Measurements from ENCODE around the gene ACOT13.
"Not testable (repeated sequence)": the region's sequence is repeated elsewhere in the genome, so short reads cannot be mapped to it uniquely, and the experiment has no call there.

ACOT13 gene

DNA sequence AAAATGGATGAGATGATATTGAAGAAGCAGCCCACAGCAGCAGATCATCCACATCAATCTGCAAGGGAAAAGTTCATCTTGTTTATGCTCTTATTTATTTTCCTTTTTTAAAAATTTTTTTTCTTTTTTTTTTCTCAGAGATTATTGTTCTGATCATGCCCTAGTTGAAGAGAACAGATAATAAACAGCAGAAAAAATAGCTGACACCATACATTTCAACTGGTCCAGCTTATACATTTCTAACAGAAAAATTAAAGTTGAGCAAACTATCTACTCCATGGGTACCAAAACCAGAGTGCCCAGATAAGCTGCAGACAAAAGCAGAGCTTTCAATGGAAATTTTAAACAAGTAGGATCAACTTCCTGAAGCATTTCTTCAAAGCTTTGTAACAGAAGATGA is 30.2 kb upstream of the ACOT13 start:
- H3K4me3 ChIP-seq (ENCODE audit: insufficient read length, low read depth): no peak overlapping the region
- DNase-seq (ENCODE audit: low read depth, low spot score): no peak
- H3K27me3 ChIP-seq (ENCODE audit: insufficient read depth, insufficient read length): no peaks in the 10 kb centered on the region
- peaks cover 4% of the 10 kb centered on the region; the same call in 1 of the 2 replicates for H3K9me3 ChIP-seq (ENCODE audit: insufficient read depth, low read length)
- H3K4me1 ChIP-seq (ENCODE audit: insufficient read depth, insufficient read length): no peaks in the 10 kb centered on the region
- no peaks in the 10 kb centered on the region for H3K36me3 ChIP-seq (ENCODE audit: insufficient read depth, insufficient read length, low read length)
- TF ChIP-seq ZNF274 (IDR thresholded peaks at IDR 0.05; ENCODE audit: low read depth, low read length) (no peak), SUZ12 (IDR thresholded peaks at IDR 0.05; ENCODE audit: extremely low read depth, insufficient read depth, insufficient read length) (no peak), YY1 (IDR thresholded peaks at IDR 0.05; ENCODE audit: insufficient read depth, insufficient read length) (no peak)
- no peak overlapping the region for H3K9ac ChIP-seq (ENCODE audit: insufficient read length, low read depth)

- TF ChIP-seq ZNF274 (IDR thresholded peaks at IDR 0.05; ENCODE audit: low read depth, low read length) (no peak), SUZ12 (IDR thresholded peaks at IDR 0.05; ENCODE audit: extremely low read depth, insufficient read depth, insufficient read length) (no peak), YY1 (IDR thresholded peaks at IDR 0.05; ENCODE audit: insufficient read depth, insufficient read length) (no peak)
- Histone ChIP-seq H3K36me3 (ENCODE audit: insufficient read depth, insufficient read length, low read length) (no peaks in the 10 kb centered on the region), H3K4me3 (ENCODE audit: insufficient read length, low read depth) (no peak overlapping the region), H3K27me3 (ENCODE audit: insufficient read depth, insufficient read length) (peaks cover 17% of the 10 kb centered on the region), H3K9ac (ENCODE audit: insufficient read length, low read depth) (no peak overlapping the region), H3K4me1 (ENCODE audit: insufficient read depth, insufficient read length) (no peaks in the 10 kb centered on the region), H3K9me3 (ENCODE audit: insufficient read depth, low read length) (peaks cover 4% of the 10 kb centered on the region; the same call in 1 of the 2 replicates)
- no peak for DNase-seq (ENCODE audit: low read depth, low spot score)
Observed at GRCh38 chr6:24640166-24640565, 26.7 kb upstream of the ACOT13 start.

DNA sequence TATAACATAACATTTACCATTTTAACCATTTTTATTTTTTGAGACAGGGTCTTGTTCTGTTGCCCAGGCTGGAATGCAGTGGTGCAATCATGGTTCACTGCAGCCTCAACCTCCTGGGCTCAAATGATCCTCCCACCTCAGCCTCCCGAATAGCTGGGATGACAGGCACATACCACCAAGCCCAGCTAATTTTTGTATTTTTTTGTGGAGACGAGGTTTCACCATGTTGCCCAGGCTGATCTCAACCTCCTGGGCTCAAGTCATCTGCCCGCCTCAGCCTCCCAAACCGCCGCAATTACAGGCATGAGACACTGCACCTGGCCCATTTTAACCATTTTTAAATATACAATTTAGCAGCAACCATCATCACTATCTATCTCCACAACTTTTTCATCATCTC is 26.2 kb upstream of the ACOT13 start:
- not testable (repeated sequence) for H3K9me3 ChIP-seq (ENCODE audit: insufficient read depth, low read length); H3K36me3 ChIP-seq (ENCODE audit: insufficient read depth, insufficient read length, low read length); H3K4me1 ChIP-seq (ENCODE audit: insufficient read depth, insufficient read length); DNase-seq (ENCODE audit: low read depth, low spot score); H3K9ac ChIP-seq (ENCODE audit: insufficient read length, low read depth); H3K4me3 ChIP-seq (ENCODE audit: insufficient read length, low read depth)
- peaks cover 19% of the 10 kb centered on the region for H3K27me3 ChIP-seq (ENCODE audit: insufficient read depth, insufficient read length)

GRCh38 chr6:24642061-24642460 is 24.8 kb upstream of the ACOT13 start:
- H3K4me1 ChIP-seq (ENCODE audit: insufficient read depth, insufficient read length): no peaks in the 10 kb centered on the region
- no peak overlapping the region for H3K9ac ChIP-seq (ENCODE audit: insufficient read length, low read depth)
- no peak for DNase-seq (ENCODE audit: low read depth, low spot score)
- TF ChIP-seq YY1 (IDR thresholded peaks at IDR 0.05; ENCODE audit: insufficient read depth, insufficient read length): no peak
- no peak for TF ChIP-seq SUZ12 (IDR thresholded peaks at IDR 0.05; ENCODE audit: extremely low read depth, insufficient read depth, insufficient read length)
- no peak for TF ChIP-seq ZNF274 (IDR thresholded peaks at IDR 0.05; ENCODE audit: low read depth, low read length)
- no peaks in the 10 kb centered on the region for H3K36me3 ChIP-seq (ENCODE audit: insufficient read depth, insufficient read length, low read length)
- H3K4me3 ChIP-seq (ENCODE audit: insufficient read length, low read depth): no peak overlapping the region
- H3K27me3 ChIP-seq (ENCODE audit: insufficient read depth, insufficient read length): peaks cover 19% of the 10 kb centered on the region
- peaks cover 4% of the 10 kb centered on the region; the same call in 1 of the 2 replicates for H3K9me3 ChIP-seq (ENCODE audit: insufficient read depth, low read length)

DNA sequence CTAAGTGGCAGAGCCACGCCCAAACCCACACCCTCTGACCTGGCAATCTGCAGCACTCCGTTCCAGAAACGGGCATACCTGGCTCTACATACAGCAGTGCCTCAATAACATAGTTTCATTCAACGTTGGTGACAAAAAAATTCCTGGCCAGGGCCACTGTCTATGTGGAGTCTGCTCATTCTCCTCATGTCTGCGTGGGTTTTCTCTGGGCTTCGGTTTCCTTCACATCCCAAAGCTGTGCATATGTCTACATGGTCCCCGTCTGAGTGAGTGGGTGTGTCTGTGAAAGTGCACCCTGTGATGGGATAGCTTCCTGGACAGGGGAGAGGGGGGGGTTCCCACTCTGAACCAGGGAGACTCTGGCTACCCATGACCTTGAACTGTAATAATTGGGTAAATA is 23.0 kb upstream of the ACOT13 start:
- no peak for DNase-seq (ENCODE audit: low read depth, low spot score)
- H3K9me3 ChIP-seq (ENCODE audit: insufficient read depth, low read length): peaks cover 4% of the 10 kb centered on the region; the same call in 1 of the 2 replicates
- no peaks in the 10 kb centered on the region for H3K4me1 ChIP-seq (ENCODE audit: insufficient read depth, insufficient read length)
- no peak overlapping the region for H3K9ac ChIP-seq (ENCODE audit: insufficient read length, low read depth)
- H3K36me3 ChIP-seq (ENCODE audit: insufficient read depth, insufficient read length, low read length): no peaks in the 10 kb centered on the region
- H3K27me3 ChIP-seq (ENCODE audit: insufficient read depth, insufficient read length): peaks cover 19% of the 10 kb centered on the region
- TF ChIP-seq ZNF274 (IDR thresholded peaks at IDR 0.05; ENCODE audit: low read depth, low read length) (no peak), SUZ12 (IDR thresholded peaks at IDR 0.05; ENCODE audit: extremely low read depth, insufficient read depth, insufficient read length) (no peak), YY1 (IDR thresholded peaks at IDR 0.05; ENCODE audit: insufficient read depth, insufficient read length) (no peak)
- no peak overlapping the region for H3K4me3 ChIP-seq (ENCODE audit: insufficient read length, low read depth)

- Histone ChIP-seq H3K36me3 (ENCODE audit: insufficient read depth, insufficient read length, low read length) (no peaks in the 10 kb centered on the region), H3K9ac (ENCODE audit: insufficient read length, low read depth) (no peak overlapping the region), H3K9me3 (ENCODE audit: insufficient read depth, low read length) (no peaks in the 10 kb centered on the region), H3K4me3 (ENCODE audit: insufficient read length, low read depth) (no peak overlapping the region), H3K4me1 (ENCODE audit: insufficient read depth, insufficient read length) (no peaks in the 10 kb centered on the region), H3K27me3 (ENCODE audit: insufficient read depth, insufficient read length) (peaks cover 19% of the 10 kb centered on the region)
- TF ChIP-seq SUZ12 (IDR thresholded peaks at IDR 0.05; ENCODE audit: extremely low read depth, insufficient read depth, insufficient read length): no peak
- TF ChIP-seq YY1 (IDR thresholded peaks at IDR 0.05; ENCODE audit: insufficient read depth, insufficient read length): no peak
- no peak for TF ChIP-seq ZNF274 (IDR thresholded peaks at IDR 0.05; ENCODE audit: low read depth, low read length)
- DNase-seq (ENCODE audit: low read depth, low spot score): no peak
Observed at GRCh38 chr6:24644377-24644776, 22.5 kb upstream of the ACOT13 start.

GRCh38 chr6:24646771-24647170 is 20.1 kb upstream of the ACOT13 start:
- no peaks in the 10 kb centered on the region for H3K4me1 ChIP-seq (ENCODE audit: insufficient read depth, insufficient read length)
- DNase-seq (ENCODE audit: low read depth, low spot score): no peak
- peaks cover 19% of the 10 kb centered on the region for H3K27me3 ChIP-seq (ENCODE audit: insufficient read depth, insufficient read length)
- H3K4me3 ChIP-seq (ENCODE audit: insufficient read length, low read depth): no peak overlapping the region
- TF ChIP-seq SUZ12 (IDR thresholded peaks at IDR 0.05; ENCODE audit: extremely low read depth, insufficient read depth, insufficient read length): no peak
- TF ChIP-seq YY1 (IDR thresholded peaks at IDR 0.05; ENCODE audit: insufficient read depth, insufficient read length): no peak
- TF ChIP-seq ZNF274 (IDR thresholded peaks at IDR 0.05; ENCODE audit: low read depth, low read length): no peak
- no peaks in the 10 kb centered on the region for H3K9me3 ChIP-seq (ENCODE audit: insufficient read depth, low read length)
- peaks cover 16% of the 10 kb centered on the region for H3K36me3 ChIP-seq (ENCODE audit: insufficient read depth, insufficient read length, low read length)
- H3K9ac ChIP-seq (ENCODE audit: insufficient read length, low read depth): no peak overlapping the region

DNA sequence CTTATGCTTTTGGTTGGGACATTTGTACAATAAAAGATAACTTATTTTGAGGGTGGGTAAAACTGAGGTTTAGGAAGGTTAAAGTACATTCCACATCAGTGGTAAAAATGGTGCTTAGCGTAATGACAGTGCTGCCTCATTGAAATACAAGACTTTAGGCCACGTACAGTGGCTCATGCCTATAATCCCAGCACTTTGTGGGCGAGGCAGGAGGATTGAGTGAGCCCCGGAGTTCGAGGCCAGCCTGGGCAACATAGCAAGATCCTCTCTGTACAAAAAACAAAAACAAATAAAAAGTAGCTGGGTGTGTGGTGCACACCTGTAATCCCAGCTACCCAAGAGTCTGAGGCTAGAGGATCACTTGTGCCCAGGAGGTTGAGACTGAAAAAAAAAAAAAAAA is 18.6 kb upstream of the ACOT13 start:
- Histone ChIP-seq H3K36me3 (ENCODE audit: insufficient read depth, insufficient read length, low read length) (peaks cover 30% of the 10 kb centered on the region), H3K4me3 (ENCODE audit: insufficient read length, low read depth) (no peak overlapping the region)
- no peak for TF ChIP-seq ZNF274 (IDR thresholded peaks at IDR 0.05; ENCODE audit: low read depth, low read length)
- TF ChIP-seq YY1 (IDR thresholded peaks at IDR 0.05; ENCODE audit: insufficient read depth, insufficient read length): no peak
- TF ChIP-seq SUZ12 (IDR thresholded peaks at IDR 0.05; ENCODE audit: extremely low read depth, insufficient read depth, insufficient read length): no peak

More for the DNA sequence above, 18.6 kb upstream of the ACOT13 start:
- H3K9ac ChIP-seq (ENCODE audit: insufficient read length, low read depth): no peak overlapping the region
- no peaks in the 10 kb centered on the region for H3K4me1 ChIP-seq (ENCODE audit: insufficient read depth, insufficient read length)
- DNase-seq (ENCODE audit: low read depth, low spot score): no peak
- H3K9me3 ChIP-seq (ENCODE audit: insufficient read depth, low read length): no peaks in the 10 kb centered on the region
- H3K27me3 ChIP-seq (ENCODE audit: insufficient read depth, insufficient read length): peaks cover 19% of the 10 kb centered on the region
